ENCODE data around the gene EPB41L1.

The EPB41L1 gene

DNA sequence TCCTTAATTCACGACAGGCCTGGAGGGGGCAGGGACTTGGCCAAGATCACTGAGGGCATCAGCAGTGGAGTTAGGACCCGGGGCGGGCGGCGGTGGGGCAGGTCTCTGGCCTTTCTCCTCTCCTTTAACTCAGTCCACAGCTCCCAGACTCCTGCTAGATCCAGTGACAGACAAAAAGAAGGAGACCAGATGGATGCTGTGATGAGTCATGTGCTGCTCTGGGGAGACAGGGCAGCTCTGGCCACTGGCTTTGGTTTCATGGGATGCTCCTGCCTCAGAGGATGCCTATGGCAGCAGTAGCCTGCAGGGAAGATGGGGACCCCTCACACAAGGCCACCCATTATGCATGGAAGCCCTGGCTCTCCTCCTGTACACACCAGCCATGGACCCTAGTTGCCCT is 20.5 kb downstream of the EPB41L1 start:
- TF ChIP-seq, protein P1, sequence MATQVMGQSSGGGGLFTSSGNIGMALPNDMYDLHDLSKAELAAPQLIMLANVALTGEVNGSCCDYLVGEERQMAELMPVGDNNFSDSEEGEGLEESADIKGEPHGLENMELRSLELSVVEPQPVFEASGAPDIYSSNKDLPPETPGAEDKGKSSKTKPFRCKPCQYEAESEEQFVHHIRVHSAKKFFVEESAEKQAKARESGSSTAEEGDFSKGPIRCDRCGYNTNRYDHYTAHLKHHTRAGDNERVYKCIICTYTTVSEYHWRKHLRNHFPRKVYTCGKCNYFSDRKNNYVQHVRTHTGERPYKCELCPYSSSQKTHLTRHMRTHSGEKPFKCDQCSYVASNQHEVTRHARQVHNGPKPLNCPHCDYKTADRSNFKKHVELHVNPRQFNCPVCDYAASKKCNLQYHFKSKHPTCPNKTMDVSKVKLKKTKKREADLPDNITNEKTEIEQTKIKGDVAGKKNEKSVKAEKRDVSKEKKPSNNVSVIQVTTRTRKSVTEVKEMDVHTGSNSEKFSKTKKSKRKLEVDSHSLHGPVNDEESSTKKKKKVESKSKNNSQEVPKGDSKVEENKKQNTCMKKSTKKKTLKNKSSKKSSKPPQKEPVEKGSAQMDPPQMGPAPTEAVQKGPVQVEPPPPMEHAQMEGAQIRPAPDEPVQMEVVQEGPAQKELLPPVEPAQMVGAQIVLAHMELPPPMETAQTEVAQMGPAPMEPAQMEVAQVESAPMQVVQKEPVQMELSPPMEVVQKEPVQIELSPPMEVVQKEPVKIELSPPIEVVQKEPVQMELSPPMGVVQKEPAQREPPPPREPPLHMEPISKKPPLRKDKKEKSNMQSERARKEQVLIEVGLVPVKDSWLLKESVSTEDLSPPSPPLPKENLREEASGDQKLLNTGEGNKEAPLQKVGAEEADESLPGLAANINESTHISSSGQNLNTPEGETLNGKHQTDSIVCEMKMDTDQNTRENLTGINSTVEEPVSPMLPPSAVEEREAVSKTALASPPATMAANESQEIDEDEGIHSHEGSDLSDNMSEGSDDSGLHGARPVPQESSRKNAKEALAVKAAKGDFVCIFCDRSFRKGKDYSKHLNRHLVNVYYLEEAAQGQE (IDR thresholded peaks at IDR 0.05; ENCODE audit: insufficient read depth in 1 of 2, low read depth in 2 of 2, low read length in 2 of 2), result no peak
- TF ChIP-seq SIN3A (IDR thresholded peaks at IDR 0.05; ENCODE audit: borderline replicate concordance, insufficient read depth, low read length) (no peak), POLR2AphosphoS5 (IDR thresholded peaks at IDR 0.05; ENCODE audit: low read depth, low read length) (no peak), TAF1 (IDR thresholded peaks at IDR 0.05; ENCODE audit: borderline replicate concordance, insufficient read depth, low read length) (no peak), FOXP2 (optimal IDR thresholded peaks at IDR 0.05; ENCODE audit: borderline replicate concordance, extremely low read depth, extremely low read length, insufficient read depth) (no peak)

DNA sequence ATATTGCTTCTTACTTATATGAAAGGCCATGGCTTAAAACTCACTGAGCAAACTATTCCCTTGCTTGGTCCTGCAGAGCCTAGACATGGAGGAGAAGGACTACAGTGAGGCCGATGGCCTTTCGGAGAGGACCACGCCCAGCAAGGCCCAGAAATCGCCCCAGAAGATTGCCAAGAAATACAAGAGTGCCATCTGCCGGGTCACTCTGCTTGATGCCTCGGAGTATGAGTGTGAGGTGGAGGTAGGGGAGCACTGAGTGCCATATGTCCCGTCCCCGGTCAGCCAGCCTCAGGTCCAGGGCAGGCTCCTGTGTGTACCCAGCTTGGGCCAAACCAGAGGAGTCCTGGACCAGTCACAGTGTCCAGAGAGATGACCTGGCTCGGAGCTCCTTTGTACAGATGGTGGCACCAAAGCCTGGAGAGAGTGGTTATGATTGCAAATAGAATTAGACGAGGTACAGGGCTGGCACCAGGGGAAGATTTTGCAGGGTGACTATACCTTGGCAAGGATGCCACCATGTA is 21.0 kb downstream of the EPB41L1 start:
- no peak for TF ChIP-seq FOXP2 (optimal IDR thresholded peaks at IDR 0.05; ENCODE audit: borderline replicate concordance, extremely low read depth, extremely low read length, insufficient read depth)
- TF ChIP-seq, protein P1 (IDR thresholded peaks at IDR 0.05; ENCODE audit: insufficient read depth in 1 of 2, low read depth in 2 of 2, low read length in 2 of 2), result no peak
- TF ChIP-seq TAF1 (IDR thresholded peaks at IDR 0.05; ENCODE audit: borderline replicate concordance, insufficient read depth, low read length), result no peak
- TF ChIP-seq SIN3A (IDR thresholded peaks at IDR 0.05; ENCODE audit: borderline replicate concordance, insufficient read depth, low read length), result no peak
- no peak for TF ChIP-seq POLR2AphosphoS5 (IDR thresholded peaks at IDR 0.05; ENCODE audit: low read depth, low read length)

DNA sequence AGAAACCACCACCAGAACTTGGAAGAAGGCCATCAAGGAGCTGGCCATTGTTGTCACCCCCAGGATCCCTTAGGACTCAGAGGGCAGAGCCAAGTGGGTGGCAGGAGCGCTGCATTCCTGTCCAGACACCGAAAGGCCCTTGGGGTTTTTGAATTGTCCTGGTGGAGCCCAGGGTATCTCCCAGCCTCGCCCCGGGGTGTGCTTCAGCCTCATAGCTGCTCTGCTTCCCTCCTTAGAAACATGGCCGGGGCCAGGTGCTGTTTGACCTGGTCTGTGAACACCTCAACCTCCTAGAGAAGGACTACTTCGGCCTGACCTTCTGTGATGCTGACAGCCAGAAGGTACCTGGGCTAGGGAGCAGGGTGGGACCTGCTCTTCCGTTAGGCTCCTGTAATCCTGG is 23.2 kb downstream of the EPB41L1 start:
- no peak for TF ChIP-seq FOXP2 (optimal IDR thresholded peaks at IDR 0.05; ENCODE audit: borderline replicate concordance, extremely low read depth, extremely low read length, insufficient read depth)
- no peak for TF ChIP-seq TAF1 (IDR thresholded peaks at IDR 0.05; ENCODE audit: borderline replicate concordance, insufficient read depth, low read length)
- no peak for TF ChIP-seq SIN3A (IDR thresholded peaks at IDR 0.05; ENCODE audit: borderline replicate concordance, insufficient read depth, low read length)
- TF ChIP-seq, protein P1 (IDR thresholded peaks at IDR 0.05; ENCODE audit: insufficient read depth in 1 of 2, low read depth in 2 of 2, low read length in 2 of 2), result no peak
- no peak for TF ChIP-seq POLR2AphosphoS5 (IDR thresholded peaks at IDR 0.05; ENCODE audit: low read depth, low read length)

DNA sequence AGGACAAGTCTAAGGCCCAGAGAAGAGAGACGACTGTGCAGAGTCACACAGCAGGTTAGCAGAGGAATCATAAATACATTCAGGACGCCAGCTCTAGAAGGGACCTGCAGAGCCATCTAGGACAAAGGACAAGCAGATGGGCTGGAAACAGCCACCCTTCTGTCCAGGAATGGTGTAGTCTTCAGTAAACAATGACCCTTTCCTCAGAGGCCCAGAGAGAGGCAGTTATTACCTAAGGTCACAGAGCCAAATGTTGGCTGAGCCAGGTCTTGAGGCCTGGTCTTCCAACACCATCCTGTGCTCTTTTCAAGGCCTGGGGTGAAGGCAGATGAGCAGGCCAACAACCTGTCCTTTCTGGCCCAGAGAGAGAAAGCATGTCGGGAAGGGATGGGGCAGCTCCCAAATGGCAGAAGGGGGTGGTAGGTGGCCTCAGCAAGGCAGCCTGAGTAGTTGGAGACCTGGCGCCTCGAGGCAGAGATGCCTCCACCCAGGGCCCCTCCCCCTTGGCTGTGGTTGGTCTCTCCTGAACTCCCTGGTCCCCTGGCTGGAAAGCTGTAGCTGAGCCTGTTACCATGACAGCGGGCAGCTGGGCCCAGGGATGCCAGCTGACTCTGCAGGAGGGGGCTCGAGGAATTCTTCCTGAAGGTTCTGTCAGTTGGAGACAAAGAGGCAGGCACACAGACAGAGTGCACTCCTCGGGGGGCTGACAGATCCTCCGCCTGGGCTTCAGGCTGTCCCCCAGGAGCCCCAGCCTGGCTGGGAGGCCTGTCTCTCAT is 24.8 kb downstream of the EPB41L1 start:
- no peak for TF ChIP-seq POLR2AphosphoS5 (IDR thresholded peaks at IDR 0.05; ENCODE audit: low read depth, low read length)
- TF ChIP-seq, protein P1 (IDR thresholded peaks at IDR 0.05; ENCODE audit: insufficient read depth in 1 of 2, low read depth in 2 of 2, low read length in 2 of 2), result no peak
- TF ChIP-seq SIN3A (IDR thresholded peaks at IDR 0.05; ENCODE audit: borderline replicate concordance, insufficient read depth, low read length), result no peak
- no peak for TF ChIP-seq FOXP2 (optimal IDR thresholded peaks at IDR 0.05; ENCODE audit: borderline replicate concordance, extremely low read depth, extremely low read length, insufficient read depth)
- TF ChIP-seq TAF1 (IDR thresholded peaks at IDR 0.05; ENCODE audit: borderline replicate concordance, insufficient read depth, low read length), result no peak

Measured in PFSK-1 (cell line).